ENCODE results near the gene DNLZ. TPM values are rescaled to one million over a fixed set of nuclear protein-coding genes. Genes with fewer than 3 reads are reported as not detected.

Gene DNLZ
- total RNA-seq, 1 donor from 2014 or later: 17.4 TPM

GRCh38 chr9:136347472-136348256, 15.9 kb downstream of the DNLZ start:
- no peak for TF ChIP-seq CTCF (IDR thresholded peaks at IDR 0.05; ENCODE audit: insufficient read depth, low read length, severe bottlenecking)
- DNase-seq (ENCODE audit: low read depth) (no peak), FAIRE-seq (no peak)
- H3K27me3 ChIP-seq (ENCODE audit: control insufficient read depth, insufficient read depth, low read length): peaks cover 1% of the 10 kb centered on the region
- H3K4me3 ChIP-seq (ENCODE audit: low read depth, low read length): no peak overlapping the region
- no peaks in the 10 kb centered on the region for H3K36me3 ChIP-seq (ENCODE audit: control insufficient read depth, insufficient read depth, low read length)

GRCh38 chr9:136346927-136347465, 16.5 kb downstream of the DNLZ start:
- DNase-seq (ENCODE audit: low read depth) (no peak), FAIRE-seq (no peak)
- no peak overlapping the region for H3K4me3 ChIP-seq (ENCODE audit: low read depth, low read length)

GRCh38 chr9:136346157-136346481, 17.4 kb downstream of the DNLZ start:
- DNase-seq (ENCODE audit: low read depth) (no peak), FAIRE-seq (no peak)
- H3K27me3 ChIP-seq (ENCODE audit: control insufficient read depth, insufficient read depth, low read length): peaks cover 2% of the 10 kb centered on the region
- H3K36me3 ChIP-seq (ENCODE audit: control insufficient read depth, insufficient read depth, low read length): no peaks in the 10 kb centered on the region
- TF ChIP-seq CTCF (IDR thresholded peaks at IDR 0.05; ENCODE audit: insufficient read depth, low read length, severe bottlenecking): no peak
- no peak overlapping the region for H3K4me3 ChIP-seq (ENCODE audit: low read depth, low read length)

More at GRCh38 chr9:136346927-136347465, 16.5 kb downstream of the DNLZ start:
- Histone ChIP-seq H3K36me3 (ENCODE audit: control insufficient read depth, insufficient read depth, low read length) (no peaks in the 10 kb centered on the region), H3K27me3 (ENCODE audit: control insufficient read depth, insufficient read depth, low read length) (peaks cover 2% of the 10 kb centered on the region)
- TF ChIP-seq CTCF (IDR thresholded peaks at IDR 0.05; ENCODE audit: insufficient read depth, low read length, severe bottlenecking): no peak

- peak; percentile 12 for TF ChIP-seq CTCF (IDR thresholded peaks at IDR 0.05; ENCODE audit: insufficient read depth, low read length, severe bottlenecking)
- peaks cover 2% of the 10 kb centered on the region for H3K27me3 ChIP-seq (ENCODE audit: control insufficient read depth, insufficient read depth, low read length)
- DNase-seq (ENCODE audit: low read depth) (no peak), FAIRE-seq (no peak)
- H3K36me3 ChIP-seq (ENCODE audit: control insufficient read depth, insufficient read depth, low read length): no peaks in the 10 kb centered on the region
- no peak overlapping the region for H3K4me3 ChIP-seq (ENCODE audit: low read depth, low read length)
These were observed 18.0 kb downstream of the DNLZ start for GRCh38 chr9:136345281-136346156.

GRCh38 chr9:136344544-136345280, 18.8 kb downstream of the DNLZ start:
- TF ChIP-seq CTCF (IDR thresholded peaks at IDR 0.05; ENCODE audit: insufficient read depth, low read length, severe bottlenecking): no peak
- Histone ChIP-seq H3K36me3 (ENCODE audit: control insufficient read depth, insufficient read depth, low read length) (peaks cover 1% of the 10 kb centered on the region), H3K4me3 (ENCODE audit: low read depth, low read length) (no peak overlapping the region), H3K27me3 (ENCODE audit: control insufficient read depth, insufficient read depth, low read length) (peaks cover 2% of the 10 kb centered on the region)
- DNase-seq (ENCODE audit: low read depth) (no peak), FAIRE-seq (no peak)

Measured in bronchial epithelial cell (primary cell).